Stimulated activated CD8-positive, alpha-beta memory T cell treated with anti-CD3 and anti-CD28 coated beads, Interleukin-7, amount 100 ng/mL, for 48 hours (primary cell): ENCODE results near the gene PSMD14.

ENCODE experiments used
- DNase-seq, 2 donors: peaks; one replicate each; pipeline ENCODE4 v3.0.0-alpha.2; 2020; ENCODE audit warnings: low read depth in 1 of 2; ENCODE audit errors: extremely low read depth in 1 of 2

The PSMD14 gene

GRCh38 chr2:161379740-161380139, 71.5 kb downstream of the PSMD14 start:
- DNase-seq: no peak

GRCh38 chr2:161381546-161381945, 73.3 kb downstream of the PSMD14 start:
- DNase-seq: no peak

GRCh38 chr2:161382747-161383146, 74.5 kb downstream of the PSMD14 start:
- no peak for DNase-seq

- no peak for DNase-seq
Observed at GRCh38 chr2:161384864-161385263, 76.6 kb downstream of the PSMD14 start.

GRCh38 chr2:161386228-161386824, 78.1 kb downstream of the PSMD14 start:
- DNase-seq: no peak

GRCh38 chr2:161388146-161388779, 80.0 kb downstream of the PSMD14 start:
- no peak for DNase-seq

GRCh38 chr2:161391737-161392506, 83.7 kb downstream of the PSMD14 start:
- no peak for DNase-seq

- no peak for DNase-seq
Observed at GRCh38 chr2:161400076-161400475, 91.9 kb downstream of the PSMD14 start.

- no peak for DNase-seq
Observed at GRCh38 chr2:161402297-161402696, 94.1 kb downstream of the PSMD14 start.

- DNase-seq: no peak
Observed at GRCh38 chr2:161406316-161406715, 98.1 kb downstream of the PSMD14 start.

GRCh38 chr2:161407597-161407996, 99.4 kb downstream of the PSMD14 start:
- DNase-seq: no peak

GRCh38 chr2:161409308-161409907, 101.2 kb downstream of the PSMD14 start:
- DNase-seq: no peak

GRCh38 chr2:161412346-161412745, 104.1 kb downstream of the PSMD14 start:
- no peak for DNase-seq

- no peak for DNase-seq
Observed at GRCh38 chr2:161414042-161415033, 106.1 kb downstream of the PSMD14 start.

- no peak for DNase-seq
Observed at GRCh38 chr2:161415034-161415986, 107.1 kb downstream of the PSMD14 start.

- no peak for DNase-seq
Observed at GRCh38 chr2:161415987-161416707, 107.9 kb downstream of the PSMD14 start, which contains the start of gene TBR1. Gene TBR1 (plus strand): TSS chr2:161416297. CDS start chr2:161416411, 114 bp downstream.

- DNase-seq: no peak
Observed at GRCh38 chr2:161416708-161417437, 108.6 kb downstream of the PSMD14 start.
